Esophagus muscularis mucosa (tissue), 4 donors: ENCODE results near the gene CORO6. TPM values are rescaled to one million over a fixed set of nuclear protein-coding genes. Genes with fewer than 3 reads are reported as not detected.

Experiments used
- small RNA-seq, 3 donors: library from RNA; depleted of rRNA; stranded (forward); fragments of <200 nt; gene quantifications; one replicate each; pipeline ENCODE3, GENCODE V24; 2016
- total RNA-seq, 4 donors: library from RNA; depleted of rRNA; stranded (reverse); fragments of >200 nt; gene quantifications; one replicate each; pipeline versions ENCODE4 v1.1.0 to v1.2.1, GENCODE V29; 2016

Gene CORO6
- total RNA-seq, 4 donors from 2014 or later: 43.7 to 67.7 (median 46.9) TPM

Small RNAs within 50 kb of the gene (small RNA-seq; reads per million reads assigned to genes)
- gene RNU6-920P: 0 to 0.17 (median 0) reads per million in 3 donors

Other genes starting within 250 kb of the CORO6 start
- gene TAOK1, start 232.5 kb downstream of the CORO6 start, total RNA-seq: 10 to 100 TPM; 48.7 to 73.1 (median 58.9) TPM
- gene ABHD15, start 55.9 kb downstream of the CORO6 start, total RNA-seq: 10 to 100 TPM in 3 of 4 donors, 1 to 10 TPM in 1; 6.8 to 18.3 (median 11.9) TPM
- gene TP53I13, start 54.2 kb downstream of the CORO6 start, total RNA-seq: 10 to 100 TPM; 40.9 to 72.6 (median 55.7) TPM
- 10 to 100 TPM; 28.7 to 50.4 (median 39.9) TPM for gene GIT1, start 33.3 kb downstream of the CORO6 start, total RNA-seq
- 10 to 100 TPM in 3 of 4 donors, 1 to 10 TPM in 1; 8.0 to 16.1 (median 13.4) TPM for gene ANKRD13B, start 29.8 kb downstream of the CORO6 start, total RNA-seq